ENCODE measurements around the gene TNFSF10.

- TF ChIP-seq, protein P1, sequence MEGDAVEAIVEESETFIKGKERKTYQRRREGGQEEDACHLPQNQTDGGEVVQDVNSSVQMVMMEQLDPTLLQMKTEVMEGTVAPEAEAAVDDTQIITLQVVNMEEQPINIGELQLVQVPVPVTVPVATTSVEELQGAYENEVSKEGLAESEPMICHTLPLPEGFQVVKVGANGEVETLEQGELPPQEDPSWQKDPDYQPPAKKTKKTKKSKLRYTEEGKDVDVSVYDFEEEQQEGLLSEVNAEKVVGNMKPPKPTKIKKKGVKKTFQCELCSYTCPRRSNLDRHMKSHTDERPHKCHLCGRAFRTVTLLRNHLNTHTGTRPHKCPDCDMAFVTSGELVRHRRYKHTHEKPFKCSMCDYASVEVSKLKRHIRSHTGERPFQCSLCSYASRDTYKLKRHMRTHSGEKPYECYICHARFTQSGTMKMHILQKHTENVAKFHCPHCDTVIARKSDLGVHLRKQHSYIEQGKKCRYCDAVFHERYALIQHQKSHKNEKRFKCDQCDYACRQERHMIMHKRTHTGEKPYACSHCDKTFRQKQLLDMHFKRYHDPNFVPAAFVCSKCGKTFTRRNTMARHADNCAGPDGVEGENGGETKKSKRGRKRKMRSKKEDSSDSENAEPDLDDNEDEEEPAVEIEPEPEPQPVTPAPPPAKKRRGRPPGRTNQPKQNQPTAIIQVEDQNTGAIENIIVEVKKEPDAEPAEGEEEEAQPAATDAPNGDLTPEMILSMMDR (IDR thresholded peaks at IDR 0.05 in 2 of 3, conservative IDR thresholded peaks at IDR 0.05 in 1 of 3; ENCODE audit: control insufficient read depth in 2 of 3, extremely low read depth in 1 of 3, insufficient read depth in 1 of 3, low read depth in 3 of 3, low read length in 3 of 3), result peak; percentile 68 to 93 (median 91)
- TF ChIP-seq RFX5 (IDR thresholded peaks at IDR 0.05; ENCODE audit: low read depth, low read length), result no peak
- no peak for TF ChIP-seq POLR2A (IDR thresholded peaks at IDR 0.05; ENCODE audit: low read depth, low read length)
- TF ChIP-seq MTA3 (IDR thresholded peaks at IDR 0.05; ENCODE audit: borderline replicate concordance, low read length), result no peak
- no peak for TF ChIP-seq NFYB (IDR thresholded peaks at IDR 0.05; ENCODE audit: insufficient read depth, low read depth, low read length)
- no peak for TF ChIP-seq EGR1 (IDR thresholded peaks at IDR 0.05; ENCODE audit: borderline replicate concordance in 1 of 2, low read depth in 2 of 2, low read length in 2 of 2)
- TF ChIP-seq NRF1 (conservative IDR thresholded peaks at IDR 0.05; ENCODE audit: low read depth, low read length), result no peak
- TF ChIP-seq, protein P2, sequence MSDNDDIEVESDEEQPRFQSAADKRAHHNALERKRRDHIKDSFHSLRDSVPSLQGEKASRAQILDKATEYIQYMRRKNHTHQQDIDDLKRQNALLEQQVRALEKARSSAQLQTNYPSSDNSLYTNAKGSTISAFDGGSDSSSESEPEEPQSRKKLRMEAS (IDR thresholded peaks at IDR 0.05; ENCODE audit: low read depth, low read length), result no peak
- no peak for TF ChIP-seq YY1 (IDR thresholded peaks at IDR 0.05; ENCODE audit: low read depth, low read length)
Measured at GRCh38 chr3:172461530-172462138, 61.6 kb downstream of the TNFSF10 start.

Measured in GM12878 (cell line).